GM18858 (cell line): ENCODE data around the gene SHC2.
"Not testable (repeated sequence)": the region's sequence is repeated elsewhere in the genome, so short reads cannot be mapped to it uniquely, and the experiment has no call there.

Experiments used
- ATAC-seq: cut with Tn5 transposase; IDR thresholded peaks from one replicate; pipeline ENCODE4 v1.9.1; 2021; ENCODE audit not compliant: unreplicated experiment

Gene SHC2

GRCh38 chr19:470701-471100 lies 9.9 kb upstream of the SHC2 start:
- no peak for ATAC-seq

- no peak for ATAC-seq
Measured at GRCh38 chr19:469833-470232, 9.0 kb upstream of the SHC2 start.

- no peak for ATAC-seq
Measured at GRCh38 chr19:468587-469256, 7.9 kb upstream of the SHC2 start.

- no peak for ATAC-seq
Measured at GRCh38 chr19:467554-467953, 6.7 kb upstream of the SHC2 start.

GRCh38 chr19:465056-465816 lies 4.4 kb upstream of the SHC2 start:
- no peak for ATAC-seq

GRCh38 chr19:464208-464545 lies 3.3 kb upstream of the SHC2 start:
- no peak for ATAC-seq

GRCh38 chr19:463483-464207 lies 2.8 kb upstream of the SHC2 start:
- ATAC-seq, result no peak

GRCh38 chr19:461721-462551 lies 1.1 kb upstream of the SHC2 start:
- ATAC-seq, result no peak

- ATAC-seq, result no peak
Measured at GRCh38 chr19:459724-460511, 915 bp downstream of the SHC2 start.

GRCh38 chr19:458091-459042 lies 2.5 kb downstream of the SHC2 start:
- ATAC-seq, result no peak

GRCh38 chr19:457636-458035 lies 3.2 kb downstream of the SHC2 start:
- ATAC-seq, result no peak

- ATAC-seq, result no peak
Measured at GRCh38 chr19:456547-457110, 4.2 kb downstream of the SHC2 start.

- no peak for ATAC-seq
Measured at GRCh38 chr19:455851-456546, 4.8 kb downstream of the SHC2 start.

- ATAC-seq, result no peak
Measured at GRCh38 chr19:455031-455705, 5.7 kb downstream of the SHC2 start.

GRCh38 chr19:453606-454005 lies 7.2 kb downstream of the SHC2 start:
- ATAC-seq, result no peak

- no peak for ATAC-seq
Measured at GRCh38 chr19:452829-453228, 8.0 kb downstream of the SHC2 start.

- ATAC-seq, result not testable (repeated sequence)
Measured at GRCh38 chr19:450912-451481, 9.8 kb downstream of the SHC2 start.

GRCh38 chr19:449916-450315 lies 10.9 kb downstream of the SHC2 start:
- no peak for ATAC-seq
